ENCODE data around the gene CDK19.

CDK19 gene

DNA sequence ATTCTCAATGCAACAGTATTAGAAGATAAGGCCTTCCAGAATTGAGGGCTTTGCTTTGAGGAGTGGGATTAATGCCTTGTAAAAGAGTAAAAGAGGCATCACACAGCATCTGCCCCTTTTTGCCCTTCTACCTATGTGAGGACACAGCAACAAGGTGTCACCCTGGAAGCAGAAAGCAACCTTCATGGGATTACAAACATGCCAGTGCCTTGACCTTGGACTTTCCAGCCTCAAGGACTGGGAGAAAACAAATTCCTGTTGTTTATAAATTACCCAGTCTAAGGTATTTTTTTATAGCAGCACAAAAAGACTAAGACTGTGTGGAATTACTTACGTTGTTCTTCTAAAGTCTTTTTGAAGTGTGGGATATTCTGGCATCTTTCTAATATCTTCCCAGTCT lies 188.8 kb downstream of the CDK19 start:
- Histone ChIP-seq H4K91ac (ENCODE audit: low read depth, low read length) (no peak overlapping the region), H4K8ac (ENCODE audit: low read depth, low read length) (no peak overlapping the region), H3K36me3 (ENCODE audit: control insufficient read depth in 1 of 2, insufficient read depth in 2 of 2, low read length in 2 of 2) (peaks cover 2 to 5% of the 10 kb centered on the region in 2 experiments), H3K23ac (ENCODE audit: low read length) (peak overlapping the region; percentile 42), H2AK5ac (ENCODE audit: low read length) (no peak overlapping the region), H2BK120ac (ENCODE audit: insufficient read depth, low read length, poor library complexity) (no peak overlapping the region), H2BK5ac (ENCODE audit: low read depth, low read length, poor library complexity) (no peak overlapping the region), H3K4ac (ENCODE audit: low read depth, low read length) (no peak overlapping the region), H3K9ac (ENCODE audit: low read length) (no peak overlapping the region), H3K18ac (ENCODE audit: low read length) (no peak overlapping the region), H2AFZ (ENCODE audit: insufficient read depth, low read length, poor library complexity) (no peak overlapping the region), H3K27me3 (ENCODE audit: insufficient read depth, low read length) (no peaks in the 10 kb centered on the region), H3K27ac (ENCODE audit: low read depth, low read length) (no peak overlapping the region), H4K12ac (ENCODE audit: low read depth, low read length) (no peak overlapping the region), H3K79me2 (ENCODE audit: control insufficient read depth, insufficient read depth, low read length, poor library complexity) (no peaks in the 10 kb centered on the region), H3K9me3 (ENCODE audit: insufficient read depth, low read depth, low read length) (no peaks in the 10 kb centered on the region), H3K14ac (ENCODE audit: low read length) (no peak overlapping the region), H3K79me1 (ENCODE audit: low read length) (no peaks in the 10 kb centered on the region), H2BK12ac (ENCODE audit: low read length) (no peak overlapping the region), H3K4me2 (ENCODE audit: low read length) (no peak overlapping the region), H3K4me3 (ENCODE audit: low read depth, low read length) (no peak overlapping the region), H3K4me1 (ENCODE audit: control insufficient read depth in 1 of 2, insufficient read depth in 2 of 2, low read length in 2 of 2) (no peaks in the 10 kb centered on the region)
- no peak for DNase-seq
- no CpG with 5 or more reads among the region's 1 CpG for WGBS (ENCODE audit: extremely low coverage, insufficient coverage, insufficient read length)

DNA sequence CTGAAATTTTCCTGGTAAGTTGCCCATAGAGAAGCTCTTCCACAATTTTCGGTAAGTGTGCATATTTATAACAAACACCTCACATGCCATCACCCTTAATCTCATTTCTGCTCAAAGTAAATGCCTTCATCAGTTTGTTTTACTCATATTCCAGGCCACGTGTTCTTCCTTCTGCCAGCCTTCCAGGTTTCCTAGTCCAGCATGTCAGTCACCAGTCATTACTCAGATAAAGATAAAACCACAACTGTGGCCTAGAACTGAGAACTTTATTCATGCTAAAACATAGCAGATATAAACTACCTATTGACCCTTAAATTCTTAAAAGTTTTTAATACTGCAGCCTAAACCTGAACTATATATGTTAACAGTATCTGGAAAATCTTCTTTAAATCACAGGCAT lies 189.4 kb downstream of the CDK19 start:
- Histone ChIP-seq H3K36me3 (ENCODE audit: control insufficient read depth in 1 of 2, insufficient read depth in 2 of 2, low read length in 2 of 2) (peaks cover 7 to 9% of the 10 kb centered on the region in 2 experiments), H3K79me2 (ENCODE audit: control insufficient read depth, insufficient read depth, low read length, poor library complexity) (no peaks in the 10 kb centered on the region), H3K27ac (ENCODE audit: low read depth, low read length) (no peak overlapping the region), H2BK12ac (ENCODE audit: low read length) (no peak overlapping the region), H4K91ac (ENCODE audit: low read depth, low read length) (no peak overlapping the region), H4K12ac (ENCODE audit: low read depth, low read length) (no peak overlapping the region), H3K4me3 (ENCODE audit: low read depth, low read length) (no peak overlapping the region), H3K4me2 (ENCODE audit: low read length) (no peak overlapping the region), H2AK5ac (ENCODE audit: low read length) (no peak overlapping the region), H3K14ac (ENCODE audit: low read length) (no peak overlapping the region), H3K4ac (ENCODE audit: low read depth, low read length) (no peak overlapping the region), H3K4me1 (ENCODE audit: control insufficient read depth in 1 of 2, insufficient read depth in 2 of 2, low read length in 2 of 2) (no peaks in the 10 kb centered on the region), H3K79me1 (ENCODE audit: low read length) (no peaks in the 10 kb centered on the region), H2AFZ (ENCODE audit: insufficient read depth, low read length, poor library complexity) (no peak overlapping the region), H3K9ac (ENCODE audit: low read length) (no peak overlapping the region), H2BK5ac (ENCODE audit: low read depth, low read length, poor library complexity) (no peak overlapping the region), H3K9me3 (ENCODE audit: insufficient read depth, low read depth, low read length) (no peaks in the 10 kb centered on the region), H4K8ac (ENCODE audit: low read depth, low read length) (no peak overlapping the region), H3K23ac (ENCODE audit: low read length) (no peak overlapping the region), H3K18ac (ENCODE audit: low read length) (no peak overlapping the region), H2BK120ac (ENCODE audit: insufficient read depth, low read length, poor library complexity) (no peak overlapping the region), H3K27me3 (ENCODE audit: insufficient read depth, low read length) (no peaks in the 10 kb centered on the region)
- DNase-seq = no peak
- no CpG with 5 or more reads among the region's 2 CpGs for WGBS (ENCODE audit: extremely low coverage, insufficient coverage, insufficient read length)

DNA sequence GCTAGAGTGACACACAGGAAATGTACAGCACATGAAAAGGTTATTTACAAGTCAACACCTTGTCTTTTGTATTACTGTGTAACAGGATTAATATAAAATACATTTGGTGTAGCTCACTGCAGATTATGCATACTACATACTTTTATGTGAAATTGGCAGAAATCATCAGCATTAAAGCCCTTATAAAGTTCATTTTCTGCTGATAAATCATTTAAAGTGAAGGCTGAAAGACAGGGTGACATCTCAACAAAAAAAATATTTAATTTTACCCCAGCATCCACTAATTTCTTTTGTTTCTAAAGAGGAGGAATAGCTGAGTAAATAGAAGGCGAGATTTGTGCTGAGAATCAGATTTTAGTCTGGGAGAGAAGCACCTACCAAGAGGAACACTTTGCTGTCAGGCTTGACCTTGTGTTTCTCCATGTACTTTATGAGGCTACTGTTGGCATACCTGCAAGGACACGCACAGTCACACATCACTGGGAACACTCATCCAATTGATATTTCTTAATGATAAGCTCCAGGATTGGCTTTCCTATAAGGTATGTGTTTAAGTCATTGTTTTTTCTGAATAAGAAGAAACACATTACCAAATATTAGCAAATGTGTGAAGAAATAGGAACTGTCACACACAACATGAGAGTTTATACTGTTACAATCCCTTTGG lies 192.2 kb downstream of the CDK19 start:
- no peak overlapping the region for H3K27ac ChIP-seq (ENCODE audit: low read depth, low read length)
- no peak overlapping the region for H4K12ac ChIP-seq (ENCODE audit: low read depth, low read length)
- H3K4ac ChIP-seq (ENCODE audit: low read depth, low read length) = no peak overlapping the region
- no peak overlapping the region for H3K18ac ChIP-seq (ENCODE audit: low read length)
- H4K8ac ChIP-seq (ENCODE audit: low read depth, low read length) = no peak overlapping the region
- peaks cover 8 to 9% of the 10 kb centered on the region in 2 experiments for H3K36me3 ChIP-seq (ENCODE audit: control insufficient read depth in 1 of 2, insufficient read depth in 2 of 2, low read length in 2 of 2)
- no peaks in the 10 kb centered on the region for H3K9me3 ChIP-seq (ENCODE audit: insufficient read depth, low read depth, low read length)
- H3K4me3 ChIP-seq (ENCODE audit: low read depth, low read length) = no peak overlapping the region
- H3K79me2 ChIP-seq (ENCODE audit: control insufficient read depth, insufficient read depth, low read length, poor library complexity) = no peaks in the 10 kb centered on the region
- H3K23ac ChIP-seq (ENCODE audit: low read length) = no peak overlapping the region
- H2BK5ac ChIP-seq (ENCODE audit: low read depth, low read length, poor library complexity) = no peak overlapping the region
- H3K4me2 ChIP-seq (ENCODE audit: low read length) = no peak overlapping the region
- H3K79me1 ChIP-seq (ENCODE audit: low read length) = no peaks in the 10 kb centered on the region
- H2BK120ac ChIP-seq (ENCODE audit: insufficient read depth, low read length, poor library complexity) = no peak overlapping the region
- no CpG with 5 or more reads among the region's 2 CpGs for WGBS (ENCODE audit: extremely low coverage, insufficient coverage, insufficient read length)
- no peaks in the 10 kb centered on the region for H3K27me3 ChIP-seq (ENCODE audit: insufficient read depth, low read length)
- H2BK12ac ChIP-seq (ENCODE audit: low read length) = no peak overlapping the region
- no peak overlapping the region for H3K9ac ChIP-seq (ENCODE audit: low read length)
- H3K4me1 ChIP-seq (ENCODE audit: control insufficient read depth in 1 of 2, insufficient read depth in 2 of 2, low read length in 2 of 2) = peaks cover 0 to 2% of the 10 kb centered on the region in 2 experiments
- no peak overlapping the region for H2AFZ ChIP-seq (ENCODE audit: insufficient read depth, low read length, poor library complexity)
- no peak overlapping the region for H3K14ac ChIP-seq (ENCODE audit: low read length)
- peak in 1 of 2 donors; percentile 12 for DNase-seq
- no peak overlapping the region for H2AK5ac ChIP-seq (ENCODE audit: low read length)
- H4K91ac ChIP-seq (ENCODE audit: low read depth, low read length) = no peak overlapping the region

- Histone ChIP-seq H4K91ac (ENCODE audit: low read depth, low read length) (no peak overlapping the region), H3K79me1 (ENCODE audit: low read length) (no peaks in the 10 kb centered on the region), H3K9ac (ENCODE audit: low read length) (no peak overlapping the region), H3K9me3 (ENCODE audit: insufficient read depth, low read depth, low read length) (peaks cover 2% of the 10 kb centered on the region), H2AFZ (ENCODE audit: insufficient read depth, low read length, poor library complexity) (no peak overlapping the region), H3K23ac (ENCODE audit: low read length) (no peak overlapping the region), H4K12ac (ENCODE audit: low read depth, low read length) (no peak overlapping the region), H2AK5ac (ENCODE audit: low read length) (no peak overlapping the region), H3K4me2 (ENCODE audit: low read length) (no peak overlapping the region), H2BK5ac (ENCODE audit: low read depth, low read length, poor library complexity) (no peak overlapping the region), H2BK12ac (ENCODE audit: low read length) (no peak overlapping the region), H3K4me3 (ENCODE audit: low read depth, low read length) (no peak overlapping the region), H3K14ac (ENCODE audit: low read length) (no peak overlapping the region), H3K27ac (ENCODE audit: low read depth, low read length) (no peak overlapping the region), H3K27me3 (ENCODE audit: insufficient read depth, low read length) (no peaks in the 10 kb centered on the region), H3K4me1 (ENCODE audit: control insufficient read depth in 1 of 2, insufficient read depth in 2 of 2, low read length in 2 of 2) (peaks cover 2 to 5% of the 10 kb centered on the region in 2 experiments), H3K18ac (ENCODE audit: low read length) (no peak overlapping the region), H3K79me2 (ENCODE audit: control insufficient read depth, insufficient read depth, low read length, poor library complexity) (no peaks in the 10 kb centered on the region), H4K8ac (ENCODE audit: low read depth, low read length) (no peak overlapping the region), H2BK120ac (ENCODE audit: insufficient read depth, low read length, poor library complexity) (no peak overlapping the region), H3K4ac (ENCODE audit: low read depth, low read length) (no peak overlapping the region), H3K36me3 (ENCODE audit: control insufficient read depth in 1 of 2, insufficient read depth in 2 of 2, low read length in 2 of 2) (peaks cover 6 to 15% of the 10 kb centered on the region in 2 experiments)
- WGBS (ENCODE audit: extremely low coverage, insufficient coverage, insufficient read length) = no CpG with 5 or more reads among the region's 9 CpGs
- no peak for DNase-seq
Observed at GRCh38 chr6:110621061-110621460, 194.2 kb downstream of the CDK19 start.

Measured in trophoblast cell (in vitro differentiated cells and primary cell).